ENCODE data around the gene KCNT2. TPM values are rescaled to one million over a fixed set of nuclear protein-coding genes. Genes with fewer than 3 reads are reported as not detected.
"Not testable (repeated sequence)": the region's sequence is repeated elsewhere in the genome, so short reads cannot be mapped to it uniquely, and the experiment has no call there.

The KCNT2 gene
- total RNA-seq, 4 donors from 2014 or later = 3.7 to 18.5 (median 6.5) TPM

- Histone ChIP-seq H3K9me3 (no peaks in the 10 kb centered on the region), H3K4me3 (replicated peaks in 1 of 3) (no peak overlapping the region), H3K27me3 (no peaks in the 10 kb centered on the region), H3K36me3 (no peaks in the 10 kb centered on the region), H3K4me1 (no peaks in the 10 kb centered on the region), H3K27ac (no peak overlapping the region)
- intact Hi-C loops (cut with DNase I) = no loop called here
- no peak for DNase-seq
- no peak for TF ChIP-seq POLR2A (IDR thresholded peaks at IDR 0.05)
- no peak for TF ChIP-seq CTCF (IDR thresholded peaks at IDR 0.05)
- WGBS, 2 donors = 85% methylated on average over 2 of the region's 2 CpGs; no CpG with 5 or more reads in 1 of the 2 donors
These were observed 92.3 kb downstream of the KCNT2 start for GRCh38 chr1:196515904-196516303.

- 86 to 91% methylated on average over 2 of the region's 2 CpGs for WGBS, 2 donors
- TF ChIP-seq CTCF (IDR thresholded peaks at IDR 0.05) = no peak
- no peak overlapping the region for H3K27ac ChIP-seq
These were observed 94.4 kb downstream of the KCNT2 start for GRCh38 chr1:196513821-196514220.

GRCh38 chr1:196510451-196510850 lies 97.8 kb downstream of the KCNT2 start:
- peaks cover 3% of the 10 kb centered on the region for H3K9me3 ChIP-seq
- no peak for DNase-seq
- no peak overlapping the region for H3K27ac ChIP-seq
- H3K27me3 ChIP-seq = no peaks in the 10 kb centered on the region
- no peak for TF ChIP-seq CTCF (IDR thresholded peaks at IDR 0.05)
- no peak for TF ChIP-seq POLR2A (IDR thresholded peaks at IDR 0.05)
- no peaks in the 10 kb centered on the region for H3K36me3 ChIP-seq
- no peaks in the 10 kb centered on the region for H3K4me1 ChIP-seq
- 91% methylated on average over 1 of the region's 1 CpG for WGBS, 2 donors
- intact Hi-C loops (cut with DNase I) = no loop called here
- no peak overlapping the region for H3K4me3 ChIP-seq (replicated peaks in 1 of 3)

More at GRCh38 chr1:196513821-196514220, 94.4 kb downstream of the KCNT2 start:
- Histone ChIP-seq H3K4me3 (replicated peaks in 1 of 3) (no peak overlapping the region), H3K36me3 (no peaks in the 10 kb centered on the region), H3K4me1 (no peaks in the 10 kb centered on the region), H3K9me3 (no peaks in the 10 kb centered on the region), H3K27me3 (no peaks in the 10 kb centered on the region)
- intact Hi-C loops (cut with DNase I) = no loop called here
- no peak for DNase-seq

DNA sequence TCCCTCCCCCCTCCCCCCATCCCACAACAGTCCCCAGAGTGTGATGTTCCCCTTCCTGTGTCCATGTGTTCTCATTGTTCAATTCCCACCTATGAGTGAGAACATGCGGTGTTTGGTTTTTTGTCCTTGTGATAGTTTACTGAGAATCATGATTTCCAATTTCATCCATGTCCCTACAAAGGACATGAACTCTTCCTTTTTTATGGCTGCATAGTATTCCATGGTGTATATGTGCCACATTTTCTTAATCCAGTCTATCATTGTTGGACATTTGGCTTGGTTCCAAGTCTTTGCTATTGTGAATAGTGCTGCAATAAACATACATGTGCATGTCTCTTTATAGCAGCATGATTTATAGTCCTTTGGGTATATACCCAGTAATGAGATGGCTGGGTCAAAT lies 104.0 kb downstream of the KCNT2 start:
- not testable (repeated sequence) for H3K4me3 ChIP-seq (replicated peaks in 1 of 3)
- 100% methylated on average over 1 of the region's 1 CpG for WGBS, 2 donors

GRCh38 chr1:196502437-196502836 lies 105.8 kb downstream of the KCNT2 start:
- H3K9me3 ChIP-seq = peaks cover 3% of the 10 kb centered on the region
- no peaks in the 10 kb centered on the region for H3K36me3 ChIP-seq
- H3K4me3 ChIP-seq (replicated peaks in 1 of 3) = no peak overlapping the region
- intact Hi-C loops (cut with DNase I) = no loop called here
- H3K4me1 ChIP-seq = peaks cover 0 to 7% of the 10 kb centered on the region in 2 donors
- TF ChIP-seq CTCF (IDR thresholded peaks at IDR 0.05) (no peak), POLR2A (IDR thresholded peaks at IDR 0.05) (no peak)
- 54 to 61% methylated on average over 2 of the region's 2 CpGs for WGBS, 2 donors
- no peak overlapping the region for H3K27ac ChIP-seq
- no peaks in the 10 kb centered on the region for H3K27me3 ChIP-seq
- no peak for DNase-seq

More for the DNA sequence above, 104.0 kb downstream of the KCNT2 start:
- H3K27me3 ChIP-seq; H3K36me3 ChIP-seq; H3K27ac ChIP-seq; intact Hi-C loops (cut with DNase I); H3K9me3 ChIP-seq; H3K4me1 ChIP-seq; DNase-seq: not testable (repeated sequence)

All from thyroid gland (tissue), 4 donors.